ENCODE data around the gene FAM47E.

Gene FAM47E

DNA sequence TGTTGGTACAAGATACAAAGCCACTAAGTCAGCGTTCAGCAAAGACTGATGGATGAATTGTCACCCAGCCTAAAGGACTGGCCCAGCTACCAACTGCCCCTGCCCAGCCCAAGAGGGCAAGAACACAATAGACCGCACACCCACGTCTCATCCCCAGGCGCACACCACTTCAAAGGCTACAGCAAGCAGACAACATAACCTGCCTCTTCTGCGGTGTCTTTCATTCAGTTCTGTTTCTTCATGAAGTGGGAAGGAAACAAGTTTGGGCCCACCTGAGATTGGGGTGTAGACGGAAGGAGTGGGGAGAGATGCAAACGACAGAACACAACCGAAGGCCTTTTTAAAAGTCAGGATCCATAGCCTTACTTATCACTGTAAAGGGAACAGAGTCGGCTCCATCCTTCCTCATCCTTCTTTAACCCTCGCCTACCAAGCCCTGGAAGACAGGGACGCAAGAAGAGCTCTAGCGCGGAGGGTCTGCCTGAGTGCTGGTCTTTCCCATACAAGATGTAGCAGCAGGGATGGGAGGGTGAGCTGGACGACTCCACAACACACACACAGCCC is 38.6 kb upstream of the FAM47E start:
- ChIA-PET CTCF (interaction anchor here (1.2 kb wide), 1 partner anchor 33 kb away, joined by 6 read pairs; no protein-coding TSS in a partner anchor), POLR2A (no interaction called here)
- Histone ChIP-seq H3K4me1 (ENCODE audit: control insufficient read depth, insufficient read depth, low read length) (no peaks in the 10 kb centered on the region), H3K9me3 (ENCODE audit: control insufficient read depth, insufficient read depth, low read depth, low read length) (no peaks in the 10 kb centered on the region), H3K36me3 (ENCODE audit: control insufficient read depth in 2 of 2, insufficient read depth in 1 of 2, low read length in 2 of 2) (no peaks in the 10 kb centered on the region), H3K4me3 (ENCODE audit: low read depth, low read length) (peak overlapping the region; percentile 68), H3K27ac (ENCODE audit: extremely low read depth, low read depth, low read length) (peak overlapping the region; percentile 86)
- TF ChIP-seq ZNF148 (tag by site-specific recombination; IDR thresholded peaks at IDR 0.05; ENCODE audit: borderline replicate concordance): no peak
- no peak for TF ChIP-seq SP3 (tag by site-specific recombination; IDR thresholded peaks at IDR 0.05)
- TF ChIP-seq ZNF621 (tag by site-specific recombination; IDR thresholded peaks at IDR 0.05): no peak
- no peak for TF ChIP-seq GLIS1 (tag by site-specific recombination; IDR thresholded peaks at IDR 0.05)
- peak; percentile 62 for TF ChIP-seq ZNF366 (tag by site-specific recombination; conservative IDR thresholded peaks at IDR 0.05)
- TF ChIP-seq ZNF571 (tag by site-specific recombination; IDR thresholded peaks at IDR 0.05): no peak
- TF ChIP-seq, protein P1, sequence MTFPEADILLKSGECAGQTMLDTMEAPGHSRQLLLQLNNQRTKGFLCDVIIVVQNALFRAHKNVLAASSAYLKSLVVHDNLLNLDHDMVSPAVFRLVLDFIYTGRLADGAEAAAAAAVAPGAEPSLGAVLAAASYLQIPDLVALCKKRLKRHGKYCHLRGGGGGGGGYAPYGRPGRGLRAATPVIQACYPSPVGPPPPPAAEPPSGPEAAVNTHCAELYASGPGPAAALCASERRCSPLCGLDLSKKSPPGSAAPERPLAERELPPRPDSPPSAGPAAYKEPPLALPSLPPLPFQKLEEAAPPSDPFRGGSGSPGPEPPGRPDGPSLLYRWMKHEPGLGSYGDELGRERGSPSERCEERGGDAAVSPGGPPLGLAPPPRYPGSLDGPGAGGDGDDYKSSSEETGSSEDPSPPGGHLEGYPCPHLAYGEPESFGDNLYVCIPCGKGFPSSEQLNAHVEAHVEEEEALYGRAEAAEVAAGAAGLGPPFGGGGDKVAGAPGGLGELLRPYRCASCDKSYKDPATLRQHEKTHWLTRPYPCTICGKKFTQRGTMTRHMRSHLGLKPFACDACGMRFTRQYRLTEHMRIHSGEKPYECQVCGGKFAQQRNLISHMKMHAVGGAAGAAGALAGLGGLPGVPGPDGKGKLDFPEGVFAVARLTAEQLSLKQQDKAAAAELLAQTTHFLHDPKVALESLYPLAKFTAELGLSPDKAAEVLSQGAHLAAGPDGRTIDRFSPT (tag by site-specific recombination; IDR thresholded peaks at IDR 0.05): 0 out of 2 replicates have a peak, but pooled peaks have one; percentile 30
- TF ChIP-seq REST (tag by site-specific recombination; IDR thresholded peaks at IDR 0.05): no peak
- TF ChIP-seq TRIM28 (IDR thresholded peaks at IDR 0.05; ENCODE audit: borderline replicate concordance, low read length): 0 out of 2 replicates have a peak, but pooled peaks have one; percentile 6
- TF ChIP-seq ZNF830 (tag by site-specific recombination; IDR thresholded peaks at IDR 0.05; ENCODE audit: low read depth): no peak
- peak; percentile 54; the same call in 1 of the 2 replicates for TF ChIP-seq ZNF501 (tag by site-specific recombination; IDR thresholded peaks at IDR 0.05)
- peak; percentile 32; the same call in 1 of the 2 replicates for TF ChIP-seq ZEB2 (tag by site-specific recombination; IDR thresholded peaks at IDR 0.05)
- TF ChIP-seq ZNF239 (tag by site-specific recombination; IDR thresholded peaks at IDR 0.05): no peak
- TF ChIP-seq ZNF626 (tag by site-specific recombination; IDR thresholded peaks at IDR 0.05): no peak
- TF ChIP-seq ZNF600 (tag by site-specific recombination; IDR thresholded peaks at IDR 0.05): peak; percentile 95; the same call in 1 of the 2 replicates
- no peak for TF ChIP-seq KLF16 (tag by site-specific recombination; IDR thresholded peaks at IDR 0.05)
- TF ChIP-seq KLF8 (tag by site-specific recombination; IDR thresholded peaks at IDR 0.05): no peak
- TF ChIP-seq ZNF114 (tag by site-specific recombination; IDR thresholded peaks at IDR 0.05): no peak
- no peak for TF ChIP-seq ZNF416 (tag by site-specific recombination; IDR thresholded peaks at IDR 0.05)
- peak; percentile 58; the same call in 1 of the 2 replicates for TF ChIP-seq ZFHX2 (tag by site-specific recombination; conservative IDR thresholded peaks at IDR 0.05)
- TF ChIP-seq KLF10 (tag by site-specific recombination; IDR thresholded peaks at IDR 0.05): no peak

Measured in HEK293 (cell line).